Body of pancreas (tissue), 4 donors: ENCODE measurements around the gene ZRANB1. TPM values are rescaled to one million over a fixed set of nuclear protein-coding genes. Genes with fewer than 3 reads are reported as not detected.
A peak's percentile ranks its signal among the peaks of the same experiment; 100 is the strongest.

Source experiments
- ATAC-seq: fragments of 150-250 bp; one replicate; pipeline ENCODE4 v1.9.1; 2016
- DNase-seq, 4 donors: peaks; one replicate each; pipeline ENCODE4 v3.0.0-alpha.2; 2019
- H3K27ac ChIP-seq, 4 donors: fragments of 200-600 bp; sonication (generic); 1 replicate in 3 of 4; 2 replicates in 1 of 4; pipeline versions ENCODE4 v1.5.1 to v1.6.1; 2016 to 2019; ENCODE audit warnings: mild to moderate bottlenecking in 1 of 4, mixed read lengths in 1 of 4, moderate library complexity in 1 of 4
- H3K27me3 ChIP-seq, 2 donors: fragments of 200-600 bp; sonication (generic); one replicate each; pipeline ENCODE4 v1.6.0; 2016; ENCODE audit warnings: mild to moderate bottlenecking in 1 of 2
- H3K36me3 ChIP-seq, 2 donors: fragments of 200-600 bp; sonication (generic); replicated peaks in 1 of 2; 2 replicates each; pipeline ENCODE4 v1.5.1; 2016; ENCODE audit warnings: low read depth in 2 of 2; ENCODE audit not compliant: insufficient read depth in 1 of 2
- H3K4me1 ChIP-seq: fragments of 200-600 bp; sonication (generic); one replicate; pipeline ENCODE4 v1.6.0; 2016
- H3K4me3 ChIP-seq, 2 donors: fragments of 200-600 bp; sonication (generic); 1 replicate in 1 of 2; 2 replicates in 1 of 2; pipeline ENCODE4 v1.5.1; 2016 to 2019
- H3K9me3 ChIP-seq, 3 donors: fragments of 200-600 bp; sonication (generic); 1 replicate in 2 of 3; 2 replicates in 1 of 3; pipeline ENCODE4 v1.5.1; 2016
- POLR2A ChIP-seq, 3 donors: fragments of 450-650 bp; IDR thresholded peaks; one replicate each; pipeline ENCODE4 v1.6.1; 2016; ENCODE audit warnings: antibody characterized with exemption in 3 of 3, mild to moderate bottlenecking in 2 of 3
- WGBS, 2 donors: methylation state at CpG; one replicate each; pipeline ENCODE4 v1.1.5; 2017; 5-methylcytosine and 5-hydroxymethylcytosine counted together
- intact Hi-C: fragments of 100-400 bp; cut with DNase I; formaldehyde crosslinking; loops from one replicate; pipeline ENCODE4 v1.15.1; 2023
- total RNA-seq, 2 donors: library from RNA; depleted of rRNA; stranded (reverse); fragments of >200 nt; gene quantifications; one replicate each; pipeline ENCODE4 v1.1.0, GENCODE V29; 2016
- TF ChIP-seq, protein P1 (sequence below), 7 experiments: fragments of 450-650 bp in 4 of 7; fragments of 200-600 bp in 3 of 7; sonication (generic) in 3 of 7; IDR thresholded peaks; one replicate each; pipeline ENCODE4 v1.5.1; 2016 to 2019; ENCODE audit warnings: antibody characterized with exemption in 7 of 7

The ZRANB1 gene
- total RNA-seq, 2 donors from 2014 or later = 12.2 to 21.1 TPM

DNA sequence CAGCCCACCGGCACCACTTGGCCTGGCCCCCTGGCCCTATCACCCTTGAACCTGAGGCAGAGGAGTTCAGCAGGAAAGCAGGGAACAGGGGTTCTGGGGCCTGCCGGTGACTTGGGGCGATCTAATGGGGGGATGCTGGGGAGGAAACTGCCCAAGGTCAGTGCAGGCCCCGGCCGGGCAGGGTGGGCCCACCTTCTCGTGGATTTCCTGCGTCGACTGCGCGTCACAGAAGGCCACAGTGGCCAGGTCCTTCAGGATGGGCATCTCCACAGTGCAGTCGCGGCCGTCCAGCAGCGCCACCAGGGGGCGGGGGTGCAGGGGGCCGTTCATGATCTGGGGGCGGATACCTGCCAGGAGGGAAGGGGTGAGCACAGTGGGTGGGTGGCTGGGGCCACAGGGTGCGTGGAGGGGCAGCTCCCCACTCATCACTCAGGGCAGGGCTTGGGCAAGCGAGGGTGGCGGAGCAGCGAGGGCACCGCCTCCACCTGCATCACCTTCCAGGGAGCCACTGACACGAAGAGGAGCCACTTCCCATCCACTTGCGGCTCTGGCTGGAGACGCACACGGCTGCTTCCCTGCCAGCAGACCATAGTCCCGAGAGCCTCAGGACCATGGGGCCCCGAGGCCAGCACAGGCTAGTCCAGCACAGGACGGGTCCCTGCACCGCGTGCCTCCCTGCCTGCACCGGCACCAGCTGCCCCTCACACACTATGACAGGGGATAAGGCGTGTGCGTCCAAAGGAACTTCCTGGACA lies 61.4 kb downstream of the ZRANB1 start:
- DNase-seq (peak; percentile 1 to 11 (median 8)), ATAC-seq (no peak)
- no peaks in the 10 kb centered on the region for H3K36me3 ChIP-seq
- no peak overlapping the region for H3K27ac ChIP-seq
- no peaks in the 10 kb centered on the region for H3K9me3 ChIP-seq
- H3K4me3 ChIP-seq = no peak overlapping the region
- peaks cover 38% of the 10 kb centered on the region for H3K4me1 ChIP-seq
- WGBS, 2 donors = 89 to 90% methylated on average over 22 to 28 of the region's 34 CpGs
- intact Hi-C loops = no loop called here
- no peaks in the 10 kb centered on the region for H3K27me3 ChIP-seq
- TF ChIP-seq POLR2A (IDR thresholded peaks at IDR 0.05) = no peak
- TF ChIP-seq, protein P1, sequence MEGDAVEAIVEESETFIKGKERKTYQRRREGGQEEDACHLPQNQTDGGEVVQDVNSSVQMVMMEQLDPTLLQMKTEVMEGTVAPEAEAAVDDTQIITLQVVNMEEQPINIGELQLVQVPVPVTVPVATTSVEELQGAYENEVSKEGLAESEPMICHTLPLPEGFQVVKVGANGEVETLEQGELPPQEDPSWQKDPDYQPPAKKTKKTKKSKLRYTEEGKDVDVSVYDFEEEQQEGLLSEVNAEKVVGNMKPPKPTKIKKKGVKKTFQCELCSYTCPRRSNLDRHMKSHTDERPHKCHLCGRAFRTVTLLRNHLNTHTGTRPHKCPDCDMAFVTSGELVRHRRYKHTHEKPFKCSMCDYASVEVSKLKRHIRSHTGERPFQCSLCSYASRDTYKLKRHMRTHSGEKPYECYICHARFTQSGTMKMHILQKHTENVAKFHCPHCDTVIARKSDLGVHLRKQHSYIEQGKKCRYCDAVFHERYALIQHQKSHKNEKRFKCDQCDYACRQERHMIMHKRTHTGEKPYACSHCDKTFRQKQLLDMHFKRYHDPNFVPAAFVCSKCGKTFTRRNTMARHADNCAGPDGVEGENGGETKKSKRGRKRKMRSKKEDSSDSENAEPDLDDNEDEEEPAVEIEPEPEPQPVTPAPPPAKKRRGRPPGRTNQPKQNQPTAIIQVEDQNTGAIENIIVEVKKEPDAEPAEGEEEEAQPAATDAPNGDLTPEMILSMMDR (IDR thresholded peaks at IDR 0.05) = no peak

DNA sequence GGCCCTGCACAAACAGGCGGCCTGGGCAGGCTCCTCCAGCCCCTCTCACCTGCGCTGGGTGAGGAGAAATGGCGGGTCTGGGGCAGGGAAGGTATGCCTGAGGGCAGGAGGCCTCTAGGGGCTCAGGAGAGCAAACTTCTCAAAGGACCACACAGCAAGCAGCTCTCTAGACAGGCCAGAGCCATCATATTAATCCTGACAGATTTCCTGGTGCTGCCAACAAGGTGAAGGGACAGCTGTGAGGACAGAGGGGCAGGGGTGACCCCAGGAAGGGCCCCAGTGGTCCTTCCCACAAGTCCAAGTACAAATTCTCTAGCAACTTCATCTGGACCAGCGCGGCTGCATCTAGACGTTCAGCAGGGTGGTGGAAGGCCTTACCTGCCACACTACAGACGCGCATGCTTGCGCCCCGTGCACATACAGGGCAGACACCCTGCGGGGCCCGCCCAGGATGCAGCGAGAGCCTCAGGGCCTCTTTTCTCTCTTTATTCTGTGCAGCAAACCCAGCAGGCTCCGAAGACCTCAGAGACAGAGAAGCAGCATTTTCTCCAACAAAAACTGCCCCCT lies 62.1 kb downstream of the ZRANB1 start:
- intact Hi-C loops = no loop called here
- no peak for ATAC-seq
- Histone ChIP-seq H3K27ac (no peak overlapping the region), H3K9me3 (no peaks in the 10 kb centered on the region), H3K27me3 (no peaks in the 10 kb centered on the region), H3K4me1 (peaks cover 42% of the 10 kb centered on the region), H3K36me3 (no peaks in the 10 kb centered on the region), H3K4me3 (no peak overlapping the region)
- TF ChIP-seq, protein P1 (IDR thresholded peaks at IDR 0.05) = no peak
- TF ChIP-seq POLR2A (IDR thresholded peaks at IDR 0.05) = no peak
- DNase-seq = peak in 2 of 4 donors; percentile 4 to 7
- WGBS, 2 donors = 90 to 91% methylated on average over 12 to 13 of the region's 14 CpGs

DNA sequence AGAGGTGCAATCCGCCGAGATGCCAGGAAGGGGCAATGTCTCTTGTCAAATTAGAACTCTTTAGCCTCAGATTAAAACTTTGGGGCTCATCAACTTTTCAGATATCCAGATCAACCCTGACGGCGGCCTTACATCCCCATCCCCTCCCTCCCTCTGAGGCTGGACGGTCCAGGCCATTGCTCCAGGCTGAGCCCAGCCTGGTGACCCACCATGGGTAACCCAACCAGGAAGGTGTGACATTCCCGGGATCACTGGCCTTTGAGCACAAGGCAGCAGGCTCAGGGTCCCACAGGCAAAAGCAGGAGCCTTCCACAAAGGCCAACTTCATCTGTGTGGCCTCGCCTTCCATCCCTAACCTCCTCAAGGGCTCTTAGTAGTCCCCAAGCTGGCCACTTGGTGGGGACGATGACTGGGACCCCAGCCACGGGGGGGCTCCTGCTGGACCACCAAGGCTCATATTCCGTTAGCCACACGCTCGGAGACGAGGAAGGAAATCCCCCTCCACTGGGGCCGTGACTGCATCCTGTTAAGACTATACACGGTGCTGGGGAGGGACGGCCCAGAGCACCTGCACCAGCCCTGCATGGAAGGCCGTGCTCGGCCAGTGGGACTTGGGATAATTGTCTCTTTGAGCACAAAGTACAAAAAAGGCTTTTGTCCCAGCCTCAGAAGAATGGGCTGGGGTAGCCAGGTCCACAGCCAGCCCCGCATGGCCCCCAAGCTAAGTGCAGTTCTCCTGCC lies 62.8 kb downstream of the ZRANB1 start:
- H3K27ac ChIP-seq = no peak overlapping the region
- WGBS, 2 donors = 92 to 94% methylated on average over 12 to 19 of the region's 19 CpGs
- ATAC-seq (no peak), DNase-seq (peak in 3 of 4 donors; percentile 3 to 11 (median 8))
- no peaks in the 10 kb centered on the region for H3K9me3 ChIP-seq
- H3K4me1 ChIP-seq = peaks cover 42% of the 10 kb centered on the region
- TF ChIP-seq, protein P1 (IDR thresholded peaks at IDR 0.05) = no peak
- no peak for TF ChIP-seq POLR2A (IDR thresholded peaks at IDR 0.05)
- no peaks in the 10 kb centered on the region for H3K27me3 ChIP-seq
- H3K4me3 ChIP-seq = no peak overlapping the region
- intact Hi-C loops = no loop called here
- no peaks in the 10 kb centered on the region for H3K36me3 ChIP-seq

DNA sequence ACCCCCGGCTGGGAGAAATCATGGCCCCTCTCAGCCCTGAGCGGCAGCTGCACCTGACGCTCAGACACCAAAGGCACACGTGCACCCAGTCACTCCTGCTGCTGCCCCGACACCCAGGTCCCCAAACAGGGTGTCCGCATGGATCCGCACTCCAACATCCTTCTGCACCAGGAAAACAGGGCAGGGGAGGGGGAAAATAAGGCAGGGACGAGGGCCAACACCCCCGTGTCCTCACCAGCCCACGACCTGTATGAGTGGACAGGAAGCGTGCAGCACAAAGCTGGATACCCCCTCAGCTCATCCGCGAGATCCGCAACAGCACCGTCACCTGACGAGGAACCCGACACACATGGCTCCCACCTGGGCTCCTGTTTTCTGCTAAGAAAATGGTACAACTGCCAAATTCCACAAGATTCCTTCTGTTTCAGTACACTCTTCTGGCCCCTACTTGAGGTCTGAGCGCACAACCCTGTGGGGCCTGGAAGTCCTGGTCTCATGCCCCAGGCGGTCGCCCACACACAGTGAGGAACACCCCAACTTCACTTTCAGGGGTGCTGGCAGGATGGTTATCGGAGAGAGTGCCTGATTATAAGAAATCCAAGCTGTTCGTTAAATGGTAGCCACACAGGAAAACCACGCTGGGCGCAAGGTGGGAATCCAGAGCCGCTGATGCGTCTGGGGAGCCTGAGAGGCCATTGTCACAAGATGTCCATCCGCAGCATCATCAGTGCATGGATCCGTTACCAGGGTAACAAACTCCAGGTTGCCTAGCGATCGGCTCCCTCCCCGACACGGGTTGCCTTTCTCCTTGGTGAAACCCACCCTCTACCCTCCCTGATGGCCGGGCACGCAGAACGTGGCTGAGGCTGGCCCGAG lies 63.6 kb downstream of the ZRANB1 start:
- no peak overlapping the region for H3K4me3 ChIP-seq
- no peak for TF ChIP-seq POLR2A (IDR thresholded peaks at IDR 0.05)
- TF ChIP-seq, protein P1 (IDR thresholded peaks at IDR 0.05) = no peak
- H3K9me3 ChIP-seq = no peaks in the 10 kb centered on the region
- intact Hi-C loops = no loop called here
- H3K4me1 ChIP-seq = peaks cover 36% of the 10 kb centered on the region
- no peak overlapping the region for H3K27ac ChIP-seq
- no peaks in the 10 kb centered on the region for H3K36me3 ChIP-seq
- 90 to 91% methylated on average over 20 to 36 of the region's 36 CpGs for WGBS, 2 donors
- DNase-seq = peak in 2 of 4 donors; percentile 4 to 8
- no peaks in the 10 kb centered on the region for H3K27me3 ChIP-seq
- no peak for ATAC-seq
